Colonic mucosa (tissue), 4 donors: ENCODE data around the gene MYO7B. TPM values are rescaled to one million over a fixed set of nuclear protein-coding genes. Genes with fewer than 3 reads are reported as not detected.

Experiments used
- DNase-seq: peaks from one replicate; pipeline ENCODE4 v3.0.0-alpha.2; 2020
- H3K27ac ChIP-seq: fragments of 200-600 bp; one replicate; pipeline ENCODE4 v1.8.0; 2021
- H3K27me3 ChIP-seq: fragments of 200-600 bp; one replicate; pipeline ENCODE4 v1.8.0; 2021
- H3K36me3 ChIP-seq: fragments of 200-600 bp; one replicate; pipeline ENCODE4 v1.8.0; 2021
- H3K4me1 ChIP-seq: fragments of 200-600 bp; one replicate; pipeline ENCODE4 v1.8.0; 2021; ENCODE audit warnings: mild to moderate bottlenecking
- H3K4me3 ChIP-seq: fragments of 200-600 bp; one replicate; pipeline ENCODE4 v1.8.0; 2021
- H3K9ac ChIP-seq, 2 donors: one replicate each; pipeline ENCODE4 v1.7.0; 2013; ENCODE audit warnings: control low read depth in 2 of 2, low read depth in 2 of 2, low read length in 2 of 2
- H3K9me3 ChIP-seq: fragments of 200-600 bp; one replicate; pipeline ENCODE4 v1.8.0; 2021
- CTCF ChIP-seq: fragments of 200-600 bp; IDR thresholded peaks from one replicate; pipeline ENCODE4 v1.8.0; 2022; ENCODE audit warnings: antibody characterized with exemption, mild to moderate bottlenecking
- intact Hi-C: fragments of 100-400 bp; cut with DNase I; formaldehyde crosslinking; loops from one replicate; pipeline ENCODE4 v1.14.1; 2022
- total RNA-seq, 2 donors: library from RNA; stranded (reverse); fragmentation: NEBNext Ultra II Directional in 1 of 2; extraction: Animal tissue kit (Norgen Biotek cat#: 25700) in 1 of 2; gene quantifications; one replicate each; pipeline ENCODE4 v1.2.1, GENCODE V29; 2021
- donor health status: healthy.
- donor health status: DM: no; HTN: no; CAD: no.
- donor health status: DM: no; HTN: no; CAD: no.

MYO7B gene
- total RNA-seq, 2 donors from 2014 or later = 159 to 218 TPM

GRCh38 chr2:127614731-127615130, 79.2 kb downstream of the MYO7B start:
- TF ChIP-seq CTCF = no peak
- H3K27ac ChIP-seq = no peak overlapping the region
- no peaks in the 10 kb centered on the region for H3K9me3 ChIP-seq
- no peak for DNase-seq
- no peak overlapping the region for H3K9ac ChIP-seq
- H3K36me3 ChIP-seq = peaks cover 4% of the 10 kb centered on the region
- H3K4me1 ChIP-seq = no peaks in the 10 kb centered on the region
- intact Hi-C loops = no loop called here
- H3K4me3 ChIP-seq = no peak overlapping the region
- H3K27me3 ChIP-seq = no peaks in the 10 kb centered on the region

GRCh38 chr2:127615511-127616166, 80.2 kb downstream of the MYO7B start:
- Histone ChIP-seq H3K36me3 (peaks cover 4% of the 10 kb centered on the region), H3K27ac (no peak overlapping the region), H3K4me1 (no peaks in the 10 kb centered on the region), H3K4me3 (no peak overlapping the region), H3K27me3 (no peaks in the 10 kb centered on the region), H3K9me3 (no peaks in the 10 kb centered on the region), H3K9ac (no peak overlapping the region)
- no peak for DNase-seq
- intact Hi-C loops = no loop called here
- no peak for TF ChIP-seq CTCF

DNA sequence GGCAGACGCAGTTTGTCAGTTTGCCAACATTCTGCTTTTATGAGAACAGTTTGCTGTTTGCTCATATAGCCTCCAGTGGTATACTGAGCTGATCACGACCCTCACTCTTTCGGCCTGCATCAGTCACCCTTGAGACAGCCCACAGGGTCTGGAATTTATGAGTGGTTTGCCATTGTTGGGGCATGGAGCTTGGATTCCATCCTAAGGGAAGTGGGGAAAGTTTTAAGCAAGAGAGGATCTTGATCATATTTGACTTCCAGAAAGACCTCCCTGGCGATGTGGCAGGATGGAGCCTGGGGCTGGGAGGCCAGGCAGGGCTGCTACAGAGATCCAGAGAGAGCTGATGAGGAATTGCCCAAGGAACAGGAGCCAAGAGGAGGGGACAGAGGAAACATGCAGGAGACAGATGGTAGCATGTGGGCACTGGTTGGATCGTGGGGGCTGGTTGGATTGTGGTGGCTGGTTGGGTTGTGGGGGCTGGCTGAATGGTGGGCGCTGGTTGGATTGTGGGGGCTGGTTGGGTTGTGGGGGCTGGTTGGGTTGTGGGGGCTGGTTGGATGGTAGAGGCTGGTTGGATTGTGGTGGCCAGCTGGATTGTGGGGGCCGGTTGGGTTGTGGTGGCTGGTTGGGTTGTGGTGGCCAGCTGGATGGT, 83.2 kb downstream of the MYO7B start:
- DNase-seq = no peak
- intact Hi-C loops = no loop called here
- Histone ChIP-seq H3K27ac (no peak overlapping the region), H3K27me3 (no peaks in the 10 kb centered on the region), H3K4me3 (no peak overlapping the region), H3K9ac (no peak overlapping the region), H3K9me3 (no peaks in the 10 kb centered on the region), H3K4me1 (no peaks in the 10 kb centered on the region), H3K36me3 (peaks cover 4% of the 10 kb centered on the region)
- no peak for TF ChIP-seq CTCF

- no peaks in the 10 kb centered on the region for H3K4me1 ChIP-seq
- H3K9ac ChIP-seq = no peak overlapping the region
- no peak for TF ChIP-seq CTCF
- H3K36me3 ChIP-seq = peaks cover under 1% of the 10 kb centered on the region
- intact Hi-C loops = no loop called here
- H3K27ac ChIP-seq = no peak overlapping the region
- DNase-seq = no peak
- H3K9me3 ChIP-seq = no peaks in the 10 kb centered on the region
- H3K4me3 ChIP-seq = no peak overlapping the region
- no peaks in the 10 kb centered on the region for H3K27me3 ChIP-seq
Observed at GRCh38 chr2:127619203-127619590, 83.7 kb downstream of the MYO7B start.

DNA sequence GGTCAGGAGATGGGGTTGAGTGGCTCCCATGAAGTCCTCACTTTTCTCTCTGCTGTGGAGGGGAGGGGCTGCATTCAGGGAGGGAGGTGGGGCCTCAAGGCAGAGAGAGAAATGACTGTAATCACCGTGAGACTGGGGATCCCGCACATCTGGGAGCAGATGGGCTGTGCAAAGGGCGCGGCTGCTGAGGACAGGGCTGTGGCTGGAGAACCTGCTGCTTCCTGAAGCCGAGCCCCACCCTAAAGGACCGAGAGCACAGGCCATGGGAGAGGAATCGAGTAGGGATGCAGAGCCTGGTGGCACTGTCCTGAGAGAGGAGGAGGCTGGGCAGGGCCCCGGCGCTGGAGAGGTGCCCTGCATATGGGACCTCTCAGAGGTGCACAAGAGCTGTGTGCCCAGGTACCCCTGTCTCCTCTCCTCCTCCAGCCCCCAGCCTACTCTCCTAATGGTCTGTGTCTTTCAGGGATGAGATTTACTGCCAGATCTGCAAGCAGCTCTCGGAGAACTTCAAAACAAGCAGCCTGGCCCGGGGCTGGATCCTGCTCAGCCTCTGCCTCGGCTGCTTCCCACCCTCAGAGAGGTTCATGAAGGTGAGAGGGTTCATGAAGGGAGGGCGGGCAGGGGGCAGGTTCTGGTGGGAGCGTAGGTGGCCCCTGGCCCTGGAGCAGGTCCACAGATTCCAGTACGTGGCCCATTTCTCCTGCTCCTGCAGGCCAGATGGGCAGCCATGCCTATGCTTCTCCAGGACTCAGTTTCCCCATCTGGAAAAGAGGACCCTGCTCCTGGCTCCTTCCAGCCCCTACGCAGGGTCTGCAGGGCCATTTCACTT, 84.6 kb downstream of the MYO7B start:
- H3K4me3 ChIP-seq = no peak overlapping the region
- H3K27ac ChIP-seq = no peak overlapping the region
- intact Hi-C loops = no loop called here
- H3K9me3 ChIP-seq = no peaks in the 10 kb centered on the region
- no peak for DNase-seq
- H3K36me3 ChIP-seq = no peaks in the 10 kb centered on the region
- no peak for TF ChIP-seq CTCF
- H3K4me1 ChIP-seq = no peaks in the 10 kb centered on the region
- no peak overlapping the region for H3K9ac ChIP-seq
- no peaks in the 10 kb centered on the region for H3K27me3 ChIP-seq
